Stimulated activated naive CD4-positive, alpha-beta T cell treated with Interleukin-2 at 50 U/mL for 16 hours (primary cell): ENCODE results near the gene TNFSF15.

Experiments
- DNase-seq: peaks from one replicate; lab custom pipeline; 2025; lab: John Stamatoyannopoulos, UW

TNFSF15 gene

DNA sequence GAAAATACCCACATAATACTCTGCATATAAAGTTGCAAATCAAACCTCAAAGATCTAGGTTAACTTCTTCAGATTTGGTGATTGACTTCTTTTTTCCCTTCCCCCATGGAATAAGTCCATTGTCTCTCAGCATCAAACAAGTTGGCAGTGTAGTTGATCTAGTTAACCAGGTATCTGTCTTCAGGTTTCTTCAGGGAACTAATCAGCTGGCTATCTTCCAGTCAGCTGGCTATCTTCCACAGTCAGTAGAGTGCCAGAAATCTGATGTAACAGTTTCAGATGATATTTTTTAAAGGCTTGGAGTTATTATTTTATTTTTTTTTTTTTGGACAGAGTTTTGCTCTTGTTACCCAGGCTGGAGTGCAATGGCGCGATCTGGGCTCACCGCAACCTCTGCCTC lies 16.8 kb downstream of the TNFSF15 start:
- no peak for DNase-seq

DNA sequence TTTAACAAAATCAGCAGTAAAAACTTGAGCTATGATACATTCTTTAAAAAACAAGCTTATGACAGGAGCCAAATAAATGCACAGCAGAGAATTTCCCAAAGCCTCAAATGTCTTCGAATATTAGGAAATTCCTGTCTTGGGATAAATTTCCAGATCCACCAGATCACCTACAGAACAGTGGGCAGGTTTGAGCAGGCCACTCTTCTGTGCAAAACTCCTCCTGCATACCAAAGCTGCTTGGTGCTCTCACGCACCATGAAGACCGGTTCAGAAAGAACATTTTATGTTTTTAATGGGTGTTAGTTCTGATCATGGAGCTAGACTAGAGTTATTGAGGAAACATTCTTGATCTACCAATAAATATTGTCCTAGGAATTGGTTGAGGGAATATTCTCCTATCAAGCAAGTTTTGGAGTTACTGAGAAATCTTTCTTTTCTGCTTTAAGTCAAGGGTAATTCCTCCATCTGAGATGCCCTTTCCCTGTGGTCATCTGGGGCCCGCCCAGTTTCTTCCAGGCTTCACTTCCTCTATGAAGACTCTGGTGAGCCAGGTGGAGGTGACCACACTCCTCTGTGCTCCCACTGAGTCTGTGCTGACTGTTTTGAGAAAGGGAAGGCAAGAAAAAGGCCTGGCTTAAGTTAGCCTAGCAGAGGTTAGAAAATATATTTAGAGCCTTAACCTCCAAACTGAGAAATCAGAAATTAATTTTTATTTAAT lies 17.9 kb downstream of the TNFSF15 start:
- no peak for DNase-seq

DNA sequence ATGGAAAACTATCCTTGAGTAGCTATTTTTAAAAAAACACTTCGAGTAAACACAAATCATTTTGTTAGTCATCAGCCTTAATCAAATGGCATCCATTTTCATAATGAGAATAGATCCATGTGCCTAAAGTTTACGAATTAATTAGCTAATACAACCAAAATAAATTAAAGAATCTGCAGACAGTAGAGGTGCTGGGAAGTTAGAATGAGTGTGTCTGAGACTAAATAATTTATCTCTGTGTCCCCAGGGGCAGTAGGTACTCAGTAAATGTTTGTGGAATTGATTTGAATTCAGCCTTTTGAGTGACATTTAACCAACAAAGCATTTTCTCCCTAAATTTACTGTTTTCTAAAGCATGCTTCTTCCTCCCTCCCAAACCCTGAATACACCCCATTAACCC lies 18.6 kb downstream of the TNFSF15 start:
- DNase-seq, result no peak

DNA sequence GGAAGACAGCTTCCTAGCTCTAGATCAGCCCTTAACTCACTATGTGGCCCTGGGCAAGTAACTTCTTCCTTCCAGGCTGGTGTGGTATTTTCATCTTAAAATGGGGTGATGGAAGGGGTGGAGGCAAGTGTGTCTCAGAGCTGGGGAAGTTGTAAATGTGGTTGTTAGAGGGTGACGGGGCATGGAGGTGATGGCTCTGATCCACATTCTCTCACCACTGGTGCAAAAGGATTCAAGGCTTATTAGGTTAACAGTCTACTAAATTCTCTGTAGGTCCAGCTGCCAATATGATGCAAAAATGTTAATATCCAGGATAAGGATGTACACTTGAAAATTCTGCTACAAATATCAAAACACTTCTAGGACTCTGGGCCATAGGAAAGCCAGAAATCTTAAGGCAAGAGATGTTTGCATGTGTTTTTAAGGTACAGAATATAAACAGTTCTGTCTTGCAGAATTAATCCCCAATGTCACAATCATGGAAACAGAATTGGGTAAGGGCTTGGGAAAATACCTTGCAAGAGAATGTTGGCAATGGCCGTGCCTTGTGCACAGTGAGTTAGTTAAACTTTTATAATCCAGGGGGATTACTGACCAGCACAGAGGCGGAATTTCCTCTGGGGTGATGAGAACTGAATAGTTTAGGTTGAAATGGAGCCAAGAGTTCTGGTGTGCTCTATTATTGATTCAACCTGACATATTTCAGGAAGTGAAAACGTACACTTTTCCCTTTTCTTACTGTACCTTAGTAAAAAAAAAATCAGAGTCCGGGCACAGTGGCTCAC lies 19.8 kb downstream of the TNFSF15 start:
- DNase-seq, result no peak

DNA sequence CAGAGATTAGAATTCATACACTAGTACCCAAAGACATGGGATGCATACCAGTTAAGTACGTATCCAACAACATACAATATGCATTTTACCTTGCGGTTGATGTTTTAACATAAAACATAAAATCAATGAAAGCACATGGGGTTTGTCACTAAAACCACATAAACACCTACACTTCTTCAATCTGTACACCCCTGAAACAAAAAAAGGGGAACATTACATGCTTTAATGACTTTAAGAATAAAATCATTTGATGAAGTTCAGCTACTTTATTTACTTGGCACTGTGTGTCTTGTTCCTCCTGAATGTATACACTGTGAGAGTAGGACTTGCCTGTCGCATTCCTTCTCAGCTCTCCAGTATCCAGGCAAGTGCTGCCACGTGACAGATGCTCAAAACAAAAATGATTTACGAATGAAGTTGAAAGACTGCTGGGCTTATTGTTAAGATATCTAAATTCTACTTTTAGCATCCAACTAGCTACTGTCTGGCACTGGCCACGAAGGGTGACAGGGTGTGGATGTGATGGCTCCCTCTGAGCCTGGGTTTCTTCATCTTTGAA lies 21.0 kb downstream of the TNFSF15 start:
- DNase-seq, result no peak

DNA sequence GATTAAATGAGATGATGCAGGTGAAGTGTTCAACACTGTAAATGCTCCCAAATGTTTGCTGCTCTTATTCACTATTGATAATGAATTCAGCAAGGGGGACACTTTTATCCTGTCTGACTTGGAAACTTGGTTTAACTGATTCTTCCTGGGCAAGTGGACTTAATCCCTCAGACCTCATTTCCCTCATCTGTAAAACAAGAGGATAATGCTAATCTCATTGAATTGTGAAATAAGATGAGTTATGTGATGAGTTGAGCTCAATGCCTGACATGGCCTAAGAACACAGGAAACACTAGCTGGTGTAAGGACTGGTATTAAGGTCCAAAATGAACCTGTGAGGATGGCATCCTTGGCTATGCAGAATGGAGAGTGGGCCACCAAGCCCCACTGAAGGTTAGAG lies 23.3 kb downstream of the TNFSF15 start:
- DNase-seq, result no peak

DNA sequence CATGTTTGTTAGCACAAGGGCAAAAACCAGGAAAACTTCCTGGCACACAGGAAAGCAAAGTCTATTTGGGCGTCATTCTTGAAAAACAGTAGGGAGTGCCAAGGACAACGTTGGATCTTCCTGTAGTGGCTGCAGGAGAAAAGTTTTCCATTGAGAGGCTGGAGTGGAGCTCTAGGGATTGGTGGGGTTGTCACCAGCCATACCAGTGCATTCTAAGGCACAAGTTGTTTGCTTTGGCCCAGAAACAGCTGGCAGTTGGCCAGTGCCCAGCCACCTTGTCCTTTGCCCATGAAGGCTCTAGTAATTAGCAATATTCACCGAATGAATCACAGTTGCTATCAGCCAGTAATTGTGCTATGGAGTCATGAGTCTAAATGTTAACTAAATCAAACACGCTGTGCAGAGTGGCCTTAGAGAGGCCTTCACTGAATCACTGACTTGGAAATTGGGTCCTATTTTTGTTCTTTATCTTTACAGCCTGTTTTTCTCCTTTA lies 26.4 kb downstream of the TNFSF15 start:
- no peak for DNase-seq

DNA sequence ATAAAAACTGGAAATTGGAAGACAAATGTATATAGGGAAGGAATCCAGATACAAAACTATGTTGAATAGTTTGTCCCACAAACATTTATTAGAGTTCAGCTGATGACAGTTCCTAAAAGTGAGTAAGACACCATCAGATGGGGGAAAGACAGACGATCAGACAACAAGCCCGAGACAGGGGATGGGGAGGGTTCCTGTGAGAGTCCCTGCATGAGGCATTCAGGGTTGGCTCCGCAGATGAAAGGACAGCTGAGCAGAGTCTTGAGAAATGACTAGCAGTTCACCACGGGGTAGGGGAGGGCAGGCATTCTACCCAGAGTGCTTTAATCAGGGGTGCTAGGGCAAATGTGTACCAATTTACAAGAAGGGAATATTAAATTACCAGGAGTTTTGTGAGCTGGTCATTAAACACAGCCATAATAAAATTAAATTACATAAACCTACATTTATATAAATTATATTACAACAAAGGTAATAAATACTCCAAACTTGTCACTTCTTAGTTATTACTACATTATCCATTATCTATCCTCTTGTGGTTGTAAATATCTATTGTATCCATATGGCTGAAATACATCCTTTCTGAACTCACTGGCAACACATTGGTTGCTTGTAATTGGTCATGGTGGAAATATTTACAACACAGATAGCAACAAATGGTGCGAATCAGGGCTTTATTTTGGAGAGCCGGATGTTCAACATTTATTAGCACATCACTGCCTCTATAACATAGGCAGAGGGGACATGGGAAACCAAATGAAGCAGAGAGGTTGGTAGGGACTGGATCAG lies 27.8 kb downstream of the TNFSF15 start:
- DNase-seq, result peak; percentile 4

DNA sequence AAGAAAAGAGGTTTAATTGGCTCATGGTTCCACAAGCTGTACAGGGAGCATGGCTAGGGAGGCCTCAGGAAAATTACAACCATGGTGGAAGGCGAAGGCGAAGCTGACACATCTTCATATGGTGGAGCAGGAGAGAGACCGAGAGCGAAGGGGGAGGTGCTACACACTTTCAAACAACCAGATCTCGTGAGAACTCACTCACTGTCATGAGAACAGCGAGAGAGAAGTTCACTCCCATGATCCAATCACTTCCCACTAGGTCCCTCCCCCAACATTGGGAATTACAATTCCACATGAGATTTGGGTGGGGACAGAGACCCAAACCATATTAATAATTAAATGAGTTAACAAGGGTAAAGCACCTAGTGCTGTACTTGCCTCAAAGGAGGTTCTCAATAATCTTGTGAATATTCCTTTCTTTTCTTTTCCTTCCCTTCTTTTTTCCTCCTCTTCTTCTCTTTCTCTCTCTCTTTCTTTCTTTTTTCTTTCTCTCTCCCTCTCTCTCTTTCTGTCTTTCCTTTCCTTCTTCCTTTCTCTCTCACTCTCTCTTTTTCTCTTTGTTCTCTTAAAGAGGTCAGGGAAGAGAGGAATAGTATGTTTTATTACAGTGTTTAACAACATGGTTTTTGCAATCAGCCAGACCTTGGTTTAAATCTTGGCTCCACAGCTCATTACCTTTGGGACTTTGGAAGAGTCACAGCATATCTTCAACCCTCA lies 29.0 kb downstream of the TNFSF15 start:
- DNase-seq, result no peak

DNA sequence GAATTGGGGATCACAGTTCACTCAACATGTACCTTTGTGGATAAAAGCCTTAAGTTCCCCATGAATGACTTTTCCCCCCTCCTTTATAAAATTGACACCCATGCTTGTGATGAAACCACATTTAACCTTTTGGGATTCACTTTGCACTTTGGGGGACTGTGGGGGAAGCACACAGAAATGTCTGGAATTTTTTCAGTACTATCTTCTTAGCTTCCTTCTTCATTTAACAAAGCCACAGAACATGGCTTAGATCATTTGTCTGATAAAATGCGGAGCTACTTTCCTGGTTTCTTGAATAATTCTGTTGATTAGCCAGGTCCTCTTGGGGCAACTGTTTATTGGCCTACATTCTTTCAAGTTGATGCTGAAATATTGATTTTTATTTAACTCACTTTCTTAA lies 29.9 kb downstream of the TNFSF15 start:
- no peak for DNase-seq

DNA sequence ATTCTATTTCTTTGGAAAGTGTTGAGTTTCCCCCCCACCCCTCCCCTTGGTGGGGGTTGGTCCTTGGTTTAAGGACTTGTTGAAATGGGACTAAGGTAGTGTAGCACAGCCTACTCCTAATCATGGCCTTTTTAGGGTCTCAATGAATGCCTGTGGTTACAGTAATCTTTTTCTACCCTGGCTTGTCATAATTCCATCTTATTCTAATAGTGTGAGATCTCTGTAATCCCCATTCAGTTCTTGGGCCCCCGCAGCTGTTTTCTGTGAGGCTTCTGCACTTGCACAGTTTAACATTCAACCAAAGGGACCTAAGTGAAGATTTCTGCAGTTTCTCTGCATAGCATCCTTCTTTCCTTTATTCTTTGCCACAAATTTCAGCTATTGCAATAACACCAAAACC lies 30.7 kb downstream of the TNFSF15 start:
- no peak for DNase-seq

DNA sequence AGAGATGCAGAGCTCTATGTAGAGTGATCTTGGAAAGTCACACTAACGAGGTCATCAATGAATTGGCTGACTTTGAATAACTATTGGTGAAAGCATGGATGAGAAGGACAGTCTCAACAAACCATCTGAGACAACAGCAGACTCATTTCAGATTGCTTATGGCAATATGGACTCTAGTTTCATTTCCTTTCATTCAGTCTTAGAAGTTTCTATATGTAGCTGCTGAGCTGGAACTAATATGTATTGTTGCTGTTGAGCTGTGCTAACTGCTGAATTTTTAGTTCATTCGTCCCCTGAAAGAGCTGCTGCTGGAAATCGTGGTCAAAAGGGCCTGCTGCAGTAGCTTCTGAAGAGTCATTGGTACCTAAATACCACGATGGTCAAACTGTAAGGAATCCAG lies 31.3 kb downstream of the TNFSF15 start:
- no peak for DNase-seq

DNA sequence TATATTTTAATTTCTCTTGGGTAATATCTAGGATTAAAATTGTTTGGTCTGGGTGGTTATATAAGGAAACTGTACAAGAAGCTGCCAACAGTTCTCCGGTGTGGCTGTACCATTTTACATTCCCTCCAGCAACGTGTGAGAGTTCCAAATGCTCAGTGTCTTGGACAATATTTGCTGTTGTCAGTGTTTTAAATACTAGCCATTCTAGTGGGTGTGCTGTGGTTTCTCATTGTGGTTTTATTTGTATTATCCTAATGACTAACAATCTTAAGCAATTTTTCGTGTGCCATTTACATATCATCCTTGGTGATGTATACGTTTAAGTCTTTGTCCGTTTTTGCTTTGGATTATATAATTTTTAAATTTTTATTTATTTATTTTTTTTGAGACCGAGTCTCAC lies 34.0 kb downstream of the TNFSF15 start:
- no peak for DNase-seq

DNA sequence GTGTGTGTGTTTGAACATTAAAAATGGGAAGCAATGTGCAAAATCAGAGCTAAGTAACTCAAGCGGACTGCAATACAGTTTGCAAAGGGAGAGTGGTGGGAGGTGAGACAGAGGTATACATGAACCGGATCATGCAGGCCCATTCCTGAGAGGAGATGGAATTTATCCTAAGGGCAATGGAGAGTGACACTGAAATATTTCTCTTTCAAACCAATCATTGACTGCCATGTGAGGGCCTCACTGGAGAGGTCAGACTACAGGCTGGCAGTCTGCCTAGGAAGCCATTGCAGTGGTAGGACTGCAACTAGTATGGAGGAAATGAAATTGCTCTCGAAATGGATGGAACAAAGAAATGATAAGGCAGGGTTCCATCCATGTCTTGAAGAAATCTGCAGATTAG lies 34.8 kb downstream of the TNFSF15 start:
- no peak for DNase-seq

DNA sequence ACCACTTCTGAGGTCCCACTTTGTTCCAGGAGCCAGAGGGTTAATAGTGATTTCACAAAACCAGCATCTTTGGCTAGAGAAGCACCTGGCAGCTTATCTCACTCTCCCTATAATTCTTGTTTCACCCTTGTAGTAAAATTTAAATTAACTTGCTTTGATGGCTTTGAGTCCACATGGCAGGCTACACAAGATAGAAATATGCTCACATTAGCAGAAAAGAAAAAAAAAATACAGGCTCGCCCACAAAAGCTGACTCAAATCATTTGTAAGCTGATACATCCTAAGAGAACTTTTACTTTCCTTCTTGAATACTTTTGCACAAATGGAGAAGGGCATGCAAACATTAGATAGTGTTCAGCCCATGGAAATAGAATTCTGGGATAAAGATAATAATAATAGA lies 36.2 kb downstream of the TNFSF15 start:
- DNase-seq, result no peak

DNA sequence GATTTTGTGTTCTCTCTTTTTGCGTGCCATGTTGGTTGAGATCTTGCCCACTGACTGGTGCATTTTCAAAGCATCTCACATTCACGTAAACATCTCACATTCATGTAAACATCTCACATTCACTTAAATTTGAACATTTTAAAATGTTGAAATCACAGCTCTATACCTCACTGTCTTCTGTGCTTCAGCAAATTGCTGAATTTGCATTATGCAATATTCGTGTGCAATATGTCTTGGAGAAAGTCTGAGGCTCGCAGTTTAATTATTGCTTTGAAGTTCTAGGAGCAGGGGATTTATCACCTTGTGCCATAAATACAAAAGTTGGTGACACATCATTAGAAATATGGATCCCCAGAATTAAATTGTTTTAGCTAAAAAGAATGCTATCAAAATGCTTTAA lies 42.6 kb downstream of the TNFSF15 start:
- DNase-seq, result no peak

DNA sequence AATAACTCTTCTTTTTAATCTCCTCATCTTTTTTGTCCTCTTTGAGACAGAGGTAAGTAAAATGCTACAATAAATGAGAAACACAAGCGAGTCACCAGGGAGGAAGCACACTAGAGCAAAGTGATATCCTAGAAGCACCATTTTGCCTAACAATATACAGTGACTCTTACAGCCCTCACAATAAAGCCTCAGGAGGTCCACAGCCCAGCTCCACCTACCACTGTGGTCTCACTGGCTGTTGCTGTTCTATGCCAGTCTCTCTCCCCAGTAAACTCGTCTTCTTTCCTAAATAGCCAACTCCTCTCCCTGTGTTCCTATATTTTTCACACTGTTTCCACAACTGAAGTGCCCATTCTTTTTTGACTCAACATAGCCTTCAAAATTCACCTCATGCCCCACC lies 44.3 kb downstream of the TNFSF15 start:
- DNase-seq, result no peak

DNA sequence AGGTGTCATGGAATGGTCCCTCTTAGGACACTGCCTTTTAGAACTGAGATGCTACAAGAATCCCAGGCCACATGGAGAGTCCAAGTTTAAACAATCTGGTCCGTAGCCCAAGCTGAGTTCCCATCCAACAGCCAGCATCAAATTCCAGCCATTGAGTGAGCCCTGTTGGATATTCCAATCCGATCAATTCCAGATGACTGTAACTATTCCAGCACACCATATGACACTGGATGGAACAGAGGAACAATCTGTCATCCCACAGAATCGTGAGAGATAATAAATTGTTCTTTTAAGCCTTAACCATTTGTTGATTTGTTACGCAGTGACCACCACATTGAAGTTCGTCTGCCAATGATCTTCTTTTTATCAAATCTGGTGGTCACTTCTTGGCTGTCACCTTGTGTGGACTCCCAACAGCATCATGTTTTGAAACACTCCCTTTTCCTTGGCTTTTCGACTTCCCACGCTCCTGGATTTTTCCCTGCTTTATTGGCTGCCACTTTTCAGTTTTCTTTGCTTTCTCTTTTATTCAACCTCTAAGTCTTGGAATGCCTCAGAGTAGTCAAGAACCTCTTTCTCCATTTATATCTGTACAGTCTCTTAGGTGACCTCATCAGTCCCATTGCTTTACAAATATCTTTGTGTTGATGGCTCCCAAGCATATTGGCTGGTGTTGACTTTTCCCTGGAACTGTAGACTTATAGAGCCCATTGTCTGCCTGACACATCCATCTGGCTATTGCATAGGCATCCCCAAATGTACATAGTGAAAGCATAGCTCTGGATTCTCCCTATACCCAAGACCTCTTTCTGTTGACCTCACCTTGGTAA lies 46.1 kb downstream of the TNFSF15 start:
- DNase-seq, result no peak

DNA sequence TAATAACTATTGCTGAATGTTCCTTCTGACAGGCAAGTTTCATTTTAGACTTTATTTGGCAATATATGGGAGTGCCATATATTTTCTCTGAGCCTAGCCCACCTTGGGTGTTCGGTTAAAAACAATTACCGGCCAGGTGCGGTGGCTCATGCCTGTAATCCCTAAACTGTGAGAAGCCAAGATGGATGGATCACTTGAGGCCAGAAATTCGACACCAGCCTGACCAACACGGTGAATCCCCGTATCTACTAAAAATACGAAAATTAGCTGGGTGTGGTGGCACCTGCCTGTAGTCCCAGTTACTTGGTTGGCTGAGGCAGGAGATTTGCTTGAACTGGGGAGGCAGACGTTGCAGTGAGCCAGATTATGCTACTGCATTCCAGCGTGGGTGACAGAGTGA lies 47.9 kb downstream of the TNFSF15 start:
- no peak for DNase-seq

DNA sequence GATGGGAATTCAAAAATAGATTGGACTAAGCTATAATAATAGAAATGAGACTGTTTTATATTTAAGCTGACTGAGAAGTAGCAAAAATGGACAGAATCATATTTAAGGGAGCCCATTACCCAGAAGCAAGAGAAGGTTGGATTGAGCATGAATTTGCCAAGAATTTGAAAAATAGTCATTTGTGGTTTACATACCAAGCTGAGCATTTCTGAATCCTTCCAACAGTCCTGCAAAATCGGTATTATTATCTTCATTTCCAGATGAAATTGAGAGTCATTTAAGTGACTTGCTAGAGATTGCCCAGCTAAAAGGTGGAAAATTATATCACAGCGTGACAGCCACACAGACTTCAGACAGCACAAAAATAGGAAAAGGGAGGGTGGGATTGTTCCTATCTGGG lies 48.4 kb downstream of the TNFSF15 start:
- no peak for DNase-seq

DNA sequence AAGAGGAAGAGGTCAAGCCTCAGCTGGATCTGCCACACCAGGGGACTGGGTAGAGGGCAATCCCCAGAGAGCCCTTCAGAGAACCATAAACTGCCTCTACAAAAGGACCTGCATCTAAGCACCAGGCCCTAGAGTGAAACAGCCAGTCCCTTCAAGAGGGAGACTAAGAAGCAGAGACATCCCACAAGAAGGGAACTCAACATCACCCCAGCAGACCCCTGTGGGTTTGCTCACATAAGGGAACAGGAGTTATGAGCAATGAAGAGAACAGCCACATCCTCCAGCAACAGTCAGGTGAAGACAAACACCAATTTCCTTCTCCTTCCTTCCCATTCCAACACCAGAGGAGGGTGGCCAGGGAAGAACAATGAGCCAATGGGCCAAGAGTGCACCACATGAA lies 48.9 kb downstream of the TNFSF15 start:
- no peak for DNase-seq
